Stimulated activated CD4-positive, alpha-beta T cell treated with anti-CD3 and anti-CD28 coated beads, Interleukin-4, amount 100 ng/mL, for 48 hours (primary cell): ENCODE measurements around the gene CDC42.

Experiments used
- DNase-seq, 2 donors: peaks; one replicate each; pipeline ENCODE4 v3.0.0-alpha.2; 2020; ENCODE audit warnings: low read depth in 2 of 2

CDC42 gene

GRCh38 chr1:22074803-22075202, 22.3 kb downstream of the CDC42 start:
- DNase-seq = no peak

DNA sequence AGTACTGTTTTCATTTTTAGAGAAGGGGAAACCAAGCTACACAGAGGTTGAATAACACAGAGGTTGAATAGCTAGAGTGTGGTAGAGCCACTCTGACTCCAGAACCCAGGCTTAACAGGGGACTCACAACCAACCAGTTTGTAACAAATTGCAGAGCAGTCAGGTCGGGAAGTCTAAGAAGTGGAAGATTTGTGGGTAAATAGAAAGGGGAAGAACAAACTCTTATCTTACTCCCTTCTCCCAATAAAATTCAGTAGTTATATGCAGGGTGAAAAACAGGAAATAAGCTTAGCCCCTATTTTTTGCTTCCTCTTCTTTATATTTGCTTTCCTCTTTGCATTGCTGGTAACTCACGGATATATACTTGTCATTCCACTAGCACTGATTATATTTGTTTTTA, 23.2 kb downstream of the CDC42 start:
- DNase-seq = no peak

DNA sequence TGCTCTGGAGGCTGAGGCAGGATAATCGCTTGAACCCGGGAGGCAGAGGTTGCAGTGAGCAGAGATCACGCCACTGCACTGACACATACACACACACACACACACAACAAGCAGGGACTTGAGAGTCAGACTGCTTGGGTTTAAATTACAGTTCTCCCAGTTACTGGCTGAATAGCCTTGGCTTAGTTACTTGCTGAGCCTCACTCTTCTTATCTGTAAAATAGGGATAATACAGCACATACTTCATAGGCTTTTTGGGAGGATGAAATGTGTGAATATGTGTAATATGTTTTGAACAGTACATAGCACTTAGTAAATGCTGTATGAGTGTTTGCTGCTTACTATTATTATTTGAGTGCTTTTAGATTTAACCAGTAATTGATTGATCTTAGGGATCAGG, 23.8 kb downstream of the CDC42 start:
- no peak for DNase-seq

GRCh38 chr1:22077728-22078127, 25.2 kb downstream of the CDC42 start:
- DNase-seq = no peak

GRCh38 chr1:22078133-22078532, 25.6 kb downstream of the CDC42 start:
- no peak for DNase-seq

- DNase-seq = no peak
Observed at GRCh38 chr1:22080191-22080590, 27.7 kb downstream of the CDC42 start.

DNA sequence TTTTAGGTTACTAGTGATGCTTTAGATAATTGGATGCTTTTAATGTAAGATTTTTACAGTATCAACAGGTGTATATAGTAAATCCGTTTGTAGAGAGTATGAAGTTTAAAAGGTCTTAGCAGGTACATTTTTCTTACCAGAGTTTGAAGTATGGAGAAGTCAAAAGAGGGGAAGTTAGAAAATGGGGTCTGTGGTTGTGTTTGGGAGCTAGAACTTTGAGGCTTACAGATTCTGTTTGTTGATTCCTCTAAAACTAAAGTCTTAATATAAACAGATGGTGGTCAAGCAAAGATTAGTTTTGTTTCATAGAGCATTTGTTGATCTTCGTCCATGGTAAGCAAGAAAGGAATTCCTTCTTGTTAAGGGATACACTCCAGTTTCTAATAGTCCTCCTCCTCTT, 35.8 kb downstream of the CDC42 start:
- DNase-seq = no peak

DNA sequence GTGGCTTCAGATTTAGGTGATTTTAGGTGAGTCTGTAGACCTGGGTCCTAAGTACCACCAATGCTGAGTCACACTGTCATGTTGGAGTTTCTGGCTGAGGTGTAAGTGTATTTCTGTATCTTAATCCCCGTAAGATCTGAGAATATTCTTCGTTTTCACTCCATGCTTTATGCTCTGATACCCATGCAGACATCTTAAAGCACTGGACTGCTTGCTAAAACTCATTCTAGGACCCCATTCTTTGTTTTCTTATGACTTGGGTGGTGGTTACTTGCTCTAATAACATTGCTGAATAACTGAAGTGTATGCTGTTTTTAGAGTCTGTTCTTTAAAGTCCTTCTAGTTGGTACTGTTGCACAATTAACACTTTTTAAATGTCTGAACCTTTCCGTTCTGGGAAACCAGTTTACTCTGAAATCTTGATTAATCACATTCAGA, 36.6 kb downstream of the CDC42 start:
- no peak for DNase-seq

DNA sequence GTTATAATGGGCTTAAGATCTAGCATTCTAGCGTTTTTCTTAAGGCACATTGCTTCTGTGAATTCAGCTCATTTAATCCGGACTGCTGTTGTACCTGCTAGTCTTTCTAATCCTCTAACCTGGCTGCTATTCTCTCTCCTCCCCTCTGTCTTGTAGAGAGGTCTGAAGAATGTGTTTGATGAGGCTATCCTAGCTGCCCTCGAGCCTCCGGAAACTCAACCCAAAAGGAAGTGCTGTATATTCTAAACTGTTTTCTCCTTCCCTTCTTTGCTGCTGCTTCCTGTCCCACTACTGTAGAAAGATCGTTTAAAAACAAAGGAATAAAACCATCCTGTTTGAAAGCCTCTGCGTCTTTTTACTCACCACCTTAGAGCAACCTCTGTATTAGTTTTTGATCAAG, 37.3 kb downstream of the CDC42 start:
- no peak for DNase-seq

GRCh38 chr1:22090867-22091266, 38.4 kb downstream of the CDC42 start:
- DNase-seq = no peak

GRCh38 chr1:22092026-22092768, 39.7 kb downstream of the CDC42 start:
- peak in 1 of 2 donors; percentile 32 for DNase-seq

DNA sequence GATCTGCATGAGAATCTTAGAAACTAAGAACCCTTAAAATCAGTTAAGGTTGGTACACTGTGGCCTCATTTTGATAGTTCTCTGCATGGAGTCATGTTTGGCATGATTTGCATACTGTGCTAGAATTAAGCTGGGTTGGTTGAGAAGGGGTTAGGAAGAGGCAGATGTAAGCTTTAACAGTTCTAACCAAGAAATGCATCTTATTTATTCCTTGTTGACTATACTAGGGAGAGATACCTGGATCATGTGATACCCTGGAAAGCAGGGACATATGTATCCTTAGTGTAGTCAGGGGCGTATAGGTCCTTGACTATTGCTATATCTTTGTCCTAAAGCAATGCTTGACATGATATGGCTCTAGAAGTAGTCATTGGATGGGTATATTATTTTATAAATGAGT, 41.0 kb downstream of the CDC42 start:
- no peak for DNase-seq

DNA sequence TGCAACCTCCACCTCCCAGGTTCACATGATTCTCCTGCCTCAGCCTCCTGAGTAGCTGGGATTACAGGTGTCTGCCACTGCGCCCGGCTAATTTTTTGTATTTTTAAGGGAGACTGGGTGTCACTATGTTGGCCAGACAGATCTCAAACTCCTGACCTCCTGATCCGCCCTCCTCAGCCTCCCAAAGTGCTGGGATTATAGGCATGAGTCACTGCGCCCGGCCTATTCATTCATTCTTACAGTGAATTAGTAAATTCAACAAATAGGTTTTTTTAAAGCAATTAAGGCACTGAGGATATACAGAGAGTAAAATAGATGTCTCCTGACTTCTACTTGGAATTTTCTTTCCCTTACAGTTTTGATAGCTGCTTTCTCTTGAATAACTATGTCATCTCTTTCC, 43.5 kb downstream of the CDC42 start:
- DNase-seq = no peak

GRCh38 chr1:22096463-22096862, 44.0 kb downstream of the CDC42 start:
- no peak for DNase-seq

- no peak for DNase-seq
Observed at GRCh38 chr1:22098752-22099151, 46.2 kb downstream of the CDC42 start.

GRCh38 chr1:22100168-22100567, 47.7 kb downstream of the CDC42 start:
- DNase-seq = no peak

DNA sequence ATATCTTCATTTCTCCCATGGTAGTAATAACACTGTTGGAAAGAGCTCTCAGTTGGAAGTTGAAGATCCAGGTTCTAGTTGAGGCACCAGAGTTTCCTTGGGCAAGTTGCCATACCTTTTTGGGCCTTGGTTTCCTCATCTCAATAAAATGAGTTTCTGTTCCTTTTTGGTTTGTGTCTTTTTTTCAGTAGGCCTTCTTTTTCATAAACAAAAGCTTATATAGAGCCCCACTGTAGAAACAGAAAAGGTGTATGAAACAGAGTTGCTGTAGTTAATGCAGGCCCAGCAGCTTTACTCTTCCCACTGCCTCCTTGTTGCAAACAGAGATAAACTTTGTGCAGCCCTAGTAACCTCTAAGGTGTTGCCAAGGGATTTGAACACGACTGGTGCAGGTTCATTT, 48.7 kb downstream of the CDC42 start:
- no peak for DNase-seq

DNA sequence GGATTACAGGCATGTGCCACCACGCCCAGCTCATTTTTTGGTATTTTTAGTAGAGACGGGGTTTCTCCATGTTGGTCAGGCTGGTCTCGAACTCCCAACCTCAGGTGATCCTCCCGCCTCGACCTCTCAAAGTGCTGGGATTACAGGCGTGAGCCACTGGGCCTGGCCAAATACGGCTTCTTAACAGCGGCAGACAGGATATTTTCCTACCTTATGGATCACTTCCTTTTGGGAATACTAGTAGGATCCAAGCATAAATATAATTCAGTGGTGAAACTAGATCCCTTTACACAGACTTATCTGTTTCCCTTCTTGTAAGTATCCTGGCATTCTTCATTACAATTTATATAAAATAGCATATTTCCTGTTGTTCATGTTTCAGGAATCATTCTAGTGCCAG, 49.5 kb downstream of the CDC42 start:
- no peak for DNase-seq

DNA sequence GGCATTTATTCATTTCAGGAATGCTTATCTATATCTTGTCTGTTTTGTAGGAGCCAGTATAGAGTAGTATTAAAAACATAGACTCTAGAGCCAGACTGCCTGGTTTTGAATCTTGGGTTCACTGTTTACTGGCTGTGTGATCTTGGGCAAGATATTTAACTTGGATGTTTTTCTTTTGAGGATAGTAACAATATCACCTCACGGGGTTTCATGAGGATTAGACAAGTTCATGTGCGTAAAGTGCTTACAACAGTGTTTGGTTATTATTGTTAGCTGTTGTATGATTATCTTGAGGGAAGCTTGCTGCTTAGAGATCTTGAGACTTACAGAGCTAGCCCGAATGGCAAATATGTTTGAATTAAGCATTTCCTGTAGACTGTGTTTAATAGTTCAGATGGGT, 50.2 kb downstream of the CDC42 start:
- DNase-seq = no peak

GRCh38 chr1:22104094-22104493, 51.6 kb downstream of the CDC42 start:
- DNase-seq = no peak

- DNase-seq = no peak
Observed at GRCh38 chr1:22104865-22105437, 52.4 kb downstream of the CDC42 start.

GRCh38 chr1:22105611-22106207, 53.2 kb downstream of the CDC42 start:
- no peak for DNase-seq

DNA sequence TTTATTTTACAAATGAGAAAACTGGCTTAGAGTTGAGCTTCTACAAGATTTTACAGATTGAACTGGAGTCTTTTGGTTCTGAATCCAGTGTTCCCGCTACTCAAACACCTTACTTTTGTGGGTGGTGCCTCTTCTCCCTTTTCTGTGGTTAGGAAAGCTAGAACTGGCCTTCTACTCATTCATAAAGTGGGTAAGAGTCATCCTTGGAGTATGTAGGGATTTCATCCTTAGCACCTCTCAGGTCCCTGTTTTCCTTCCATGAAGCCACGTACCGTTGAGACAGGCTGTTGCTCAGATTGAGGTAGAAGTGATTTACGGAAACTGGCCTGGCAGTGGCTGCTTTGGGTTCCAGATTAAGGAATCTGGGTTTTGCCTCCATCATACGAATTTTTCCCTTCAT, 54.6 kb downstream of the CDC42 start:
- no peak for DNase-seq
